ENCODE data around the gene THSD1. TPM values are rescaled to one million over a fixed set of nuclear protein-coding genes. Genes with fewer than 3 reads are reported as not detected.
A peak's percentile ranks its signal among the peaks of the same experiment; 100 is the strongest.

THSD1 gene
- polyA plus RNA-seq, 1 of the 3 experiments (the other 2 are of a cell fraction): 8.9 TPM

DNA sequence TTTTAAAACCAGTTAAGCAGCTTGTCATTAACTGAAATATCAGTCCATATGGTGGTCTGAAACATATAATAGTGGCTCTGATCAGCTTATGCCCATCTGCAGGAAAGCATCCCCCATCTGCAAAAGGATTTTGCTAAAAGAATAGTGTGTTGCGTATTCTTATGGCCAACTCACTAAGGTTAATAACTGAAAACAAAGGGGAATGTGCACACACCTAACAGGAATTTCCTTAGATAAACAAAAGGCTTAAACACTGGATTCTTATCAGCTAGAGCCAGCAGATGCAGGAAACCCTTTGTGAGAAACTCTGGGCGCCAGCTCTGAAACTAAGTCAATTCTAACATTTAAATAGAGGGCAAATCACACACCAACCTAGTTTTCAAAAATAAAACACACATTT lies 22.3 kb upstream of the THSD1 start:
- ChIA-PET POLR2A (no interaction called here), CTCF (interaction anchor here (1.3 to 2.5 kb wide), 2 partner anchors 21 to 22 kb away, joined by 4 to 20 read pairs; partner anchors contain the start of gene VPS36)
- Histone ChIP-seq H3K9me3 (no peaks in the 10 kb centered on the region), H3K36me3 (replicated peaks in 1 of 2; ENCODE audit: control insufficient read depth in 1 of 2, insufficient read depth in 2 of 2, low read length in 1 of 2) (peaks cover 63 to 77% of the 10 kb centered on the region in 2 experiments), H3K4me2 (no peak overlapping the region), H3K27me3 (ENCODE audit: insufficient read depth) (no peaks in the 10 kb centered on the region), H3K4me3 (ENCODE audit: low read depth in 2 of 2, low read length in 1 of 2) (no peak overlapping the region), H3F3A (replicated peaks; ENCODE audit: insufficient read depth) (peaks cover 24% of the 10 kb centered on the region), H3K9me2 (no peaks in the 10 kb centered on the region), H3K9ac (no peak overlapping the region), H3K27ac (ENCODE audit: low read depth in 2 of 2, low read length in 1 of 2) (peak overlapping the region; percentile 27 to 44; a peak in 2 of 4 replicates), H2AFZ (ENCODE audit: low read depth) (no peak overlapping the region), H3K79me2 (ENCODE audit: insufficient read depth) (peaks cover 18% of the 10 kb centered on the region), H4K20me1 (ENCODE audit: insufficient read depth) (no peaks in the 10 kb centered on the region), H3K4me1 (ENCODE audit: control insufficient read depth in 1 of 2, insufficient read depth in 2 of 2, low read depth in 1 of 2, low read length in 1 of 2) (peaks cover 3 to 4% of the 10 kb centered on the region in 2 experiments; a peak in 2 of 4 replicates)
- 90% methylated on average over 2 of the region's 2 CpGs for WGBS (ENCODE audit: low lambda C conversion rate)
- peak; percentile 33 for DNase-seq
- no peak for TF ChIP-seq NRF1 (IDR thresholded peaks at IDR 0.05; ENCODE audit: low read depth, low read length)
- TF ChIP-seq, protein P1, sequence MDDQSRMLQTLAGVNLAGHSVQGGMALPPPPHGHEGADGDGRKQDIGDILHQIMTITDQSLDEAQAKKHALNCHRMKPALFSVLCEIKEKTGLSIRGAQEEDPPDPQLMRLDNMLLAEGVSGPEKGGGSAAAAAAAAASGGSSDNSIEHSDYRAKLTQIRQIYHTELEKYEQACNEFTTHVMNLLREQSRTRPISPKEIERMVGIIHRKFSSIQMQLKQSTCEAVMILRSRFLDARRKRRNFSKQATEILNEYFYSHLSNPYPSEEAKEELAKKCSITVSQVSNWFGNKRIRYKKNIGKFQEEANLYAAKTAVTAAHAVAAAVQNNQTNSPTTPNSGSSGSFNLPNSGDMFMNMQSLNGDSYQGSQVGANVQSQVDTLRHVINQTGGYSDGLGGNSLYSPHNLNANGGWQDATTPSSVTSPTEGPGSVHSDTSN (IDR thresholded peaks at IDR 0.05): no peak
- TF ChIP-seq, protein P2, sequence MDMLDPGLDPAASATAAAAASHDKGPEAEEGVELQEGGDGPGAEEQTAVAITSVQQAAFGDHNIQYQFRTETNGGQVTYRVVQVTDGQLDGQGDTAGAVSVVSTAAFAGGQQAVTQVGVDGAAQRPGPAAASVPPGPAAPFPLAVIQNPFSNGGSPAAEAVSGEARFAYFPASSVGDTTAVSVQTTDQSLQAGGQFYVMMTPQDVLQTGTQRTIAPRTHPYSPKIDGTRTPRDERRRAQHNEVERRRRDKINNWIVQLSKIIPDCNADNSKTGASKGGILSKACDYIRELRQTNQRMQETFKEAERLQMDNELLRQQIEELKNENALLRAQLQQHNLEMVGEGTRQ (IDR thresholded peaks at IDR 0.05; ENCODE audit: borderline replicate concordance, low read depth, low read length): no peak
- no peak for TF ChIP-seq SMC3 (IDR thresholded peaks at IDR 0.05; ENCODE audit: low read depth, low read length)
- no peak for TF ChIP-seq POLR2AphosphoS5 (IDR thresholded peaks at IDR 0.05; ENCODE audit: low read depth, low read length)
- TF ChIP-seq TAF1 (IDR thresholded peaks at IDR 0.05; ENCODE audit: borderline replicate concordance, low read depth, low read length): no peak
- TF ChIP-seq, protein P3, sequence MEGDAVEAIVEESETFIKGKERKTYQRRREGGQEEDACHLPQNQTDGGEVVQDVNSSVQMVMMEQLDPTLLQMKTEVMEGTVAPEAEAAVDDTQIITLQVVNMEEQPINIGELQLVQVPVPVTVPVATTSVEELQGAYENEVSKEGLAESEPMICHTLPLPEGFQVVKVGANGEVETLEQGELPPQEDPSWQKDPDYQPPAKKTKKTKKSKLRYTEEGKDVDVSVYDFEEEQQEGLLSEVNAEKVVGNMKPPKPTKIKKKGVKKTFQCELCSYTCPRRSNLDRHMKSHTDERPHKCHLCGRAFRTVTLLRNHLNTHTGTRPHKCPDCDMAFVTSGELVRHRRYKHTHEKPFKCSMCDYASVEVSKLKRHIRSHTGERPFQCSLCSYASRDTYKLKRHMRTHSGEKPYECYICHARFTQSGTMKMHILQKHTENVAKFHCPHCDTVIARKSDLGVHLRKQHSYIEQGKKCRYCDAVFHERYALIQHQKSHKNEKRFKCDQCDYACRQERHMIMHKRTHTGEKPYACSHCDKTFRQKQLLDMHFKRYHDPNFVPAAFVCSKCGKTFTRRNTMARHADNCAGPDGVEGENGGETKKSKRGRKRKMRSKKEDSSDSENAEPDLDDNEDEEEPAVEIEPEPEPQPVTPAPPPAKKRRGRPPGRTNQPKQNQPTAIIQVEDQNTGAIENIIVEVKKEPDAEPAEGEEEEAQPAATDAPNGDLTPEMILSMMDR (IDR thresholded peaks at IDR 0.05): no peak
- no peak for TF ChIP-seq MEF2A (IDR thresholded peaks at IDR 0.05; ENCODE audit: borderline replicate concordance, low read depth)

DNA sequence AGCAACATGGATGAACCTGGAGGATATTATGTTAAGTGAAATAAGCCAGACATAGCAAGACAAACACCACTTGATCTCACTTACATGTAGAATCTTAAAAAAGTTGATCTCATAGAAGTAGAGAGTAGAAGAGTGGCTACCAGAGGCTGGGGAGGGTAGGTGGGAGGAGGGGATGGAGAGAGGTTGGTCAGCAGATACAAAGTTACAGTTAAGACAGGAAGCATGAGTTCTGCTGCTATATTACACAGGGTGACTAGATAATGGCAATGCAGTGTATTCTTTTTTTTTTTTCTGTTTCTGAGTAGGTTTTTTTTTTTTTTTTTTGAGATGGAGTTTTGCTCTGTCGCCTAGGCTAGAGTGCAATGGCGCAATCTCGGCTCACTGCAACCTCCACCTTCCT lies 15.2 kb upstream of the THSD1 start:
- Histone ChIP-seq H3K9ac (no peak overlapping the region), H3K79me2 (ENCODE audit: insufficient read depth) (no peaks in the 10 kb centered on the region; the same call in 1 of the 2 replicates), H3K4me3 (ENCODE audit: low read depth in 2 of 2, low read length in 1 of 2) (no peak overlapping the region), H3K27me3 (ENCODE audit: insufficient read depth) (no peaks in the 10 kb centered on the region), H3K9me2 (no peaks in the 10 kb centered on the region), H3K4me2 (no peak overlapping the region), H4K20me1 (ENCODE audit: insufficient read depth) (no peaks in the 10 kb centered on the region), H3K4me1 (ENCODE audit: control insufficient read depth in 1 of 2, insufficient read depth in 2 of 2, low read depth in 1 of 2, low read length in 1 of 2) (peaks cover 0 to under 1% of the 10 kb centered on the region in 2 experiments; a peak in 1 of 4 replicates), H3K9me3 (no peaks in the 10 kb centered on the region), H3K27ac (ENCODE audit: low read depth in 2 of 2, low read length in 1 of 2) (no peak overlapping the region), H3F3A (replicated peaks; ENCODE audit: insufficient read depth) (peaks cover 22% of the 10 kb centered on the region), H2AFZ (ENCODE audit: low read depth) (no peak overlapping the region), H3K36me3 (replicated peaks in 1 of 2; ENCODE audit: control insufficient read depth in 1 of 2, insufficient read depth in 2 of 2, low read length in 1 of 2) (peaks cover 52 to 63% of the 10 kb centered on the region in 2 experiments)
- no peak for DNase-seq
- 97% methylated on average over 3 of the region's 3 CpGs for WGBS (ENCODE audit: low lambda C conversion rate)
- ChIA-PET CTCF (interaction anchor here (3.3 kb wide), 1 partner anchor 29 kb away, joined by 23 read pairs; the partner anchor contains the start of gene VPS36), POLR2A (no interaction called here)
- TF ChIP-seq, protein P4, sequence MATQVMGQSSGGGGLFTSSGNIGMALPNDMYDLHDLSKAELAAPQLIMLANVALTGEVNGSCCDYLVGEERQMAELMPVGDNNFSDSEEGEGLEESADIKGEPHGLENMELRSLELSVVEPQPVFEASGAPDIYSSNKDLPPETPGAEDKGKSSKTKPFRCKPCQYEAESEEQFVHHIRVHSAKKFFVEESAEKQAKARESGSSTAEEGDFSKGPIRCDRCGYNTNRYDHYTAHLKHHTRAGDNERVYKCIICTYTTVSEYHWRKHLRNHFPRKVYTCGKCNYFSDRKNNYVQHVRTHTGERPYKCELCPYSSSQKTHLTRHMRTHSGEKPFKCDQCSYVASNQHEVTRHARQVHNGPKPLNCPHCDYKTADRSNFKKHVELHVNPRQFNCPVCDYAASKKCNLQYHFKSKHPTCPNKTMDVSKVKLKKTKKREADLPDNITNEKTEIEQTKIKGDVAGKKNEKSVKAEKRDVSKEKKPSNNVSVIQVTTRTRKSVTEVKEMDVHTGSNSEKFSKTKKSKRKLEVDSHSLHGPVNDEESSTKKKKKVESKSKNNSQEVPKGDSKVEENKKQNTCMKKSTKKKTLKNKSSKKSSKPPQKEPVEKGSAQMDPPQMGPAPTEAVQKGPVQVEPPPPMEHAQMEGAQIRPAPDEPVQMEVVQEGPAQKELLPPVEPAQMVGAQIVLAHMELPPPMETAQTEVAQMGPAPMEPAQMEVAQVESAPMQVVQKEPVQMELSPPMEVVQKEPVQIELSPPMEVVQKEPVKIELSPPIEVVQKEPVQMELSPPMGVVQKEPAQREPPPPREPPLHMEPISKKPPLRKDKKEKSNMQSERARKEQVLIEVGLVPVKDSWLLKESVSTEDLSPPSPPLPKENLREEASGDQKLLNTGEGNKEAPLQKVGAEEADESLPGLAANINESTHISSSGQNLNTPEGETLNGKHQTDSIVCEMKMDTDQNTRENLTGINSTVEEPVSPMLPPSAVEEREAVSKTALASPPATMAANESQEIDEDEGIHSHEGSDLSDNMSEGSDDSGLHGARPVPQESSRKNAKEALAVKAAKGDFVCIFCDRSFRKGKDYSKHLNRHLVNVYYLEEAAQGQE (IDR thresholded peaks at IDR 0.05; ENCODE audit: low read depth, low read length): no peak
- TF ChIP-seq, protein P5, sequence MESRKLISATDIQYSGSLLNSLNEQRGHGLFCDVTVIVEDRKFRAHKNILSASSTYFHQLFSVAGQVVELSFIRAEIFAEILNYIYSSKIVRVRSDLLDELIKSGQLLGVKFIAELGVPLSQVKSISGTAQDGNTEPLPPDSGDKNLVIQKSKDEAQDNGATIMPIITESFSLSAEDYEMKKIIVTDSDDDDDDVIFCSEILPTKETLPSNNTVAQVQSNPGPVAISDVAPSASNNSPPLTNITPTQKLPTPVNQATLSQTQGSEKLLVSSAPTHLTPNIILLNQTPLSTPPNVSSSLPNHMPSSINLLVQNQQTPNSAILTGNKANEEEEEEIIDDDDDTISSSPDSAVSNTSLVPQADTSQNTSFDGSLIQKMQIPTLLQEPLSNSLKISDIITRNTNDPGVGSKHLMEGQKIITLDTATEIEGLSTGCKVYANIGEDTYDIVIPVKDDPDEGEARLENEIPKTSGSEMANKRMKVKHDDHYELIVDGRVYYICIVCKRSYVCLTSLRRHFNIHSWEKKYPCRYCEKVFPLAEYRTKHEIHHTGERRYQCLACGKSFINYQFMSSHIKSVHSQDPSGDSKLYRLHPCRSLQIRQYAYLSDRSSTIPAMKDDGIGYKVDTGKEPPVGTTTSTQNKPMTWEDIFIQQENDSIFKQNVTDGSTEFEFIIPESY (IDR thresholded peaks at IDR 0.05; ENCODE audit: borderline replicate concordance, low read depth): no peak
- no peak for TF ChIP-seq RXRA (IDR thresholded peaks at IDR 0.05; ENCODE audit: borderline replicate concordance, low read depth)
- no peak for TF ChIP-seq YY1 (IDR thresholded peaks at IDR 0.05; ENCODE audit: low read depth)
- no peak for TF ChIP-seq JUND (IDR thresholded peaks at IDR 0.05)
- TF ChIP-seq TCF12 (IDR thresholded peaks at IDR 0.05): no peak
- TF ChIP-seq NRF1 (IDR thresholded peaks at IDR 0.05; ENCODE audit: low read depth, low read length): no peak
- TF ChIP-seq, protein P6, sequence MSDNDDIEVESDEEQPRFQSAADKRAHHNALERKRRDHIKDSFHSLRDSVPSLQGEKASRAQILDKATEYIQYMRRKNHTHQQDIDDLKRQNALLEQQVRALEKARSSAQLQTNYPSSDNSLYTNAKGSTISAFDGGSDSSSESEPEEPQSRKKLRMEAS (IDR thresholded peaks at IDR 0.05; ENCODE audit: low read depth): no peak
- TF ChIP-seq MXI1 (IDR thresholded peaks at IDR 0.05; ENCODE audit: low read depth, low read length): no peak
- TF ChIP-seq NFIC (IDR thresholded peaks at IDR 0.05; ENCODE audit: borderline replicate concordance): no peak
- TF ChIP-seq EP300 (IDR thresholded peaks at IDR 0.05; ENCODE audit: borderline replicate concordance in 1 of 2, low read depth in 1 of 2, low read length in 1 of 2): no peak

Data from SK-N-SH (cell line).